Measurements from ENCODE around the gene BACH2.

Gene BACH2

DNA sequence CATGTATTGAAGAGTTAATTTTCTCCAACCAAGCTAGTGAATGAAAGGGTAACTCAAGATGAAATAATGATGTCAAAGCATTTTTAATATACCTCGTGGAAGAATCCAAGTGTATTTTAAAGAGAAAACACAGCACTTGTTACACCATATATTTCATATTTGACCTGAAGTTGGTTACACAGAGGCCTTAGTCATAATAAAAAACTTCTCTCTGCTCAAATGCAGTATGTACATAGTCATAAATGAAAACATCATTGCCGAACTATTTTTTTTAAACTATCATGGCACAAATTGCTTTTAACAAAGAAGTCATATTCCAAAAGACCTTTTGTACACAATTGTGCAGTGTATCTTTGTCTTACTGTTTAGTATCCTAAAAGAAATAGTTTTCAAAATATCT, 43.0 kb downstream of the BACH2 start:
- TF ChIP-seq SIN3A (IDR thresholded peaks at IDR 0.05; ENCODE audit: borderline replicate concordance, insufficient read depth, low read length) = no peak
- TF ChIP-seq, protein P1, sequence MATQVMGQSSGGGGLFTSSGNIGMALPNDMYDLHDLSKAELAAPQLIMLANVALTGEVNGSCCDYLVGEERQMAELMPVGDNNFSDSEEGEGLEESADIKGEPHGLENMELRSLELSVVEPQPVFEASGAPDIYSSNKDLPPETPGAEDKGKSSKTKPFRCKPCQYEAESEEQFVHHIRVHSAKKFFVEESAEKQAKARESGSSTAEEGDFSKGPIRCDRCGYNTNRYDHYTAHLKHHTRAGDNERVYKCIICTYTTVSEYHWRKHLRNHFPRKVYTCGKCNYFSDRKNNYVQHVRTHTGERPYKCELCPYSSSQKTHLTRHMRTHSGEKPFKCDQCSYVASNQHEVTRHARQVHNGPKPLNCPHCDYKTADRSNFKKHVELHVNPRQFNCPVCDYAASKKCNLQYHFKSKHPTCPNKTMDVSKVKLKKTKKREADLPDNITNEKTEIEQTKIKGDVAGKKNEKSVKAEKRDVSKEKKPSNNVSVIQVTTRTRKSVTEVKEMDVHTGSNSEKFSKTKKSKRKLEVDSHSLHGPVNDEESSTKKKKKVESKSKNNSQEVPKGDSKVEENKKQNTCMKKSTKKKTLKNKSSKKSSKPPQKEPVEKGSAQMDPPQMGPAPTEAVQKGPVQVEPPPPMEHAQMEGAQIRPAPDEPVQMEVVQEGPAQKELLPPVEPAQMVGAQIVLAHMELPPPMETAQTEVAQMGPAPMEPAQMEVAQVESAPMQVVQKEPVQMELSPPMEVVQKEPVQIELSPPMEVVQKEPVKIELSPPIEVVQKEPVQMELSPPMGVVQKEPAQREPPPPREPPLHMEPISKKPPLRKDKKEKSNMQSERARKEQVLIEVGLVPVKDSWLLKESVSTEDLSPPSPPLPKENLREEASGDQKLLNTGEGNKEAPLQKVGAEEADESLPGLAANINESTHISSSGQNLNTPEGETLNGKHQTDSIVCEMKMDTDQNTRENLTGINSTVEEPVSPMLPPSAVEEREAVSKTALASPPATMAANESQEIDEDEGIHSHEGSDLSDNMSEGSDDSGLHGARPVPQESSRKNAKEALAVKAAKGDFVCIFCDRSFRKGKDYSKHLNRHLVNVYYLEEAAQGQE (IDR thresholded peaks at IDR 0.05; ENCODE audit: insufficient read depth in 1 of 2, low read depth in 2 of 2, low read length in 2 of 2) = no peak
- no peak for TF ChIP-seq FOXP2 (optimal IDR thresholded peaks at IDR 0.05; ENCODE audit: borderline replicate concordance, extremely low read depth, extremely low read length, insufficient read depth)
- TF ChIP-seq TAF1 (IDR thresholded peaks at IDR 0.05; ENCODE audit: borderline replicate concordance, insufficient read depth, low read length) = no peak
- TF ChIP-seq POLR2AphosphoS5 (IDR thresholded peaks at IDR 0.05; ENCODE audit: low read depth, low read length) = no peak; the same call in 1 of the 2 replicates

DNA sequence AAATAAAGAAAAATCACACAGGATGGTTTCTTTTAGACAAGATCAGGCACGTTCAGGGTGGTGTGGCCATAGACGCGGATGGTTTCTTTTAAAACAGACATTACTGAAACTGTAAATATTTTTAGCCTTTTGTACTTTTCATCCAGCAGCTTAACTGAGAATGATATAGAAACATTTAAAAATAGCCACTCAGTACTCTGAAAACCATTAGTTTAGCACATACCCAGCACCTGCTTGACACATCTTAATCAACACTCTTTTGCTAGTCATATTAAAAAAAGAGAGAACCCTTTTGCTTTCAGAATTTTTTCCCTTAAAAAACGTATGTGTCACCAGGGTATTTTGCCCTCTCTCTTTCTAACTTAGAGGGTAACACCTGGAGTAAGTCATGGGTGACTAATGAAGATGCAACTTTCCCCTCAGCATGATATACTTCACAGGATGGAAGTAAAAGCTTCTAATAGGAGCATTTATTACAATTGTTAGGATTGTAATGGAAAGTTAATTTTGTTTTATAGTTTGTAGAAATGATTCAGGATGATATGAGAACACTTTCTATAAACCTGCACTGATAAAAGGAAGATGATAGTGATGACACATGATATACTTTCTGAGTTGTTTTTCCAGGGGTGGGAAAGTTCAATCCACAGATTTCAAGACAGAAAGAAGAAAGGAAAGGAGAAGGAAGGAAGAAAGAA, 45.2 kb downstream of the BACH2 start:
- TF ChIP-seq, protein P1 (IDR thresholded peaks at IDR 0.05; ENCODE audit: insufficient read depth in 1 of 2, low read depth in 2 of 2, low read length in 2 of 2) = no peak
- TF ChIP-seq FOXP2 (optimal IDR thresholded peaks at IDR 0.05; ENCODE audit: borderline replicate concordance, extremely low read depth, extremely low read length, insufficient read depth) (no peak), POLR2AphosphoS5 (IDR thresholded peaks at IDR 0.05; ENCODE audit: low read depth, low read length) (no peak), SIN3A (IDR thresholded peaks at IDR 0.05; ENCODE audit: borderline replicate concordance, insufficient read depth, low read length) (no peak), TAF1 (IDR thresholded peaks at IDR 0.05; ENCODE audit: borderline replicate concordance, insufficient read depth, low read length) (no peak)

DNA sequence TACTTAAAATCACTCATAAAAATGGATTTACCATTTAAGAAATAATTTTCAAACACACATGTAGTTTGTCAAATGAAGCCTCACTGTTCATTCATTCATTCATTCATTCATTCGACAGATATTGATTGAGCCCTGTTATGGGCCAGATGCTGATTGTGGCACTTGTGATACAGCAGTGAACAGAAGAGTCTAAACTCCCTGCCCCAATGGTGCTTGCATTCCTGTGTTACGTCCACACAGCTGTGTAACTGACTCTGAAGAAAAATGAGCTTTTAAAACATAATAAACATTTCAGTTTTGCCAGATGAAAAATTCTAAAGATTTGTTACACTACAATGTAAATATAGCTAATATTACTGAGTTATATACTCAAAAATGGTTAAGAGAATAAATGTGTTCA, 46.2 kb downstream of the BACH2 start:
- no peak for TF ChIP-seq POLR2AphosphoS5 (IDR thresholded peaks at IDR 0.05; ENCODE audit: low read depth, low read length)
- TF ChIP-seq, protein P1 (IDR thresholded peaks at IDR 0.05; ENCODE audit: insufficient read depth in 1 of 2, low read depth in 2 of 2, low read length in 2 of 2) = no peak
- no peak for TF ChIP-seq SIN3A (IDR thresholded peaks at IDR 0.05; ENCODE audit: borderline replicate concordance, insufficient read depth, low read length)
- no peak for TF ChIP-seq TAF1 (IDR thresholded peaks at IDR 0.05; ENCODE audit: borderline replicate concordance, insufficient read depth, low read length)
- TF ChIP-seq FOXP2 (optimal IDR thresholded peaks at IDR 0.05; ENCODE audit: borderline replicate concordance, extremely low read depth, extremely low read length, insufficient read depth) = no peak

DNA sequence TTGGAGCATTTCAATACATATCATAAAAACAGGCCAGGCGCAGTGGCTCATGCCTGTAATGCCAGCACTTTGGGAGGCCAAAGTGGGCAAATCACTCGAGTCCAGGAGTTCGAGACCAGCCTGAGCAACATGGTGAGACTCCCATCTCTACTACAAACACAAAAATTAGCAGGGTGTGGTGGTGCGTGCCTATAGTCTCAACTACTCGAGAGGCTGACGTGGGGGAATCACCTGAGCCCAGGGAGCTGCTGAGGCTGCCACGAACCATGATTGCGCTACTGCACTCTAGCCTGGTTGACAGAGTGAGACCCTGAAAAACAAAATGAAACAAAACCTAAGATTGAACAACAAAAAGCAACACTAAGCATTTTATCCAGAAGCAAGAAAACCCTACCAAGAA, 47.2 kb downstream of the BACH2 start:
- no peak for TF ChIP-seq POLR2AphosphoS5 (IDR thresholded peaks at IDR 0.05; ENCODE audit: low read depth, low read length)
- TF ChIP-seq, protein P1 (IDR thresholded peaks at IDR 0.05; ENCODE audit: insufficient read depth in 1 of 2, low read depth in 2 of 2, low read length in 2 of 2) = no peak
- TF ChIP-seq TAF1 (IDR thresholded peaks at IDR 0.05; ENCODE audit: borderline replicate concordance, insufficient read depth, low read length) = no peak
- no peak for TF ChIP-seq FOXP2 (optimal IDR thresholded peaks at IDR 0.05; ENCODE audit: borderline replicate concordance, extremely low read depth, extremely low read length, insufficient read depth)
- TF ChIP-seq SIN3A (IDR thresholded peaks at IDR 0.05; ENCODE audit: borderline replicate concordance, insufficient read depth, low read length) = no peak

Measured in PFSK-1 (cell line).